Ectodermal cell (in vitro differentiated cells): Measurements from ENCODE around the gene DACH1.

Source experiments
- H3K27ac ChIP-seq: 2 replicates; pipeline ENCODE4 v1.7.0; 2013; ENCODE audit warnings: mild to moderate bottlenecking, low read depth, low read length; ENCODE audit not compliant: insufficient read depth, poor library complexity, severe bottlenecking
- H3K27me3 ChIP-seq: 2 replicates; pipeline ENCODE4 v1.7.0; 2013; ENCODE audit warnings: mild to moderate bottlenecking, low read length; ENCODE audit not compliant: insufficient read depth, control insufficient read depth, poor library complexity, severe bottlenecking
- H3K36me3 ChIP-seq: one replicate; pipeline ENCODE4 v1.7.0; 2013; ENCODE audit warnings: low read length; ENCODE audit not compliant: control insufficient read depth, insufficient read depth
- H3K4me1 ChIP-seq: one replicate; pipeline ENCODE4 v1.7.0; 2013; ENCODE audit warnings: low read length; ENCODE audit not compliant: control insufficient read depth, insufficient read depth
- H3K4me3 ChIP-seq: 2 replicates; pipeline ENCODE4 v1.7.0; 2013; ENCODE audit warnings: low read depth, low read length, control low read depth; ENCODE audit not compliant: insufficient read depth
- H3K9me3 ChIP-seq: 2 replicates; pipeline ENCODE4 v1.7.0; 2013; ENCODE audit warnings: mild to moderate bottlenecking, low read length, moderate library complexity; ENCODE audit not compliant: control insufficient read depth
- WGBS, 2 experiments: methylation state at CpG; one replicate each; pipeline ENCODE4 v1.1.7; 2013; ENCODE audit warnings: missing lambda C conversion rate in 2 of 2; 5-methylcytosine and 5-hydroxymethylcytosine counted together

Gene DACH1

GRCh38 chr13:71522941-71523526, 344.0 kb downstream of the DACH1 start:
- H3K4me1 ChIP-seq = no peaks in the 10 kb centered on the region
- H3K27ac ChIP-seq = no peak overlapping the region
- no peak overlapping the region for H3K4me3 ChIP-seq
- H3K36me3 ChIP-seq = no peaks in the 10 kb centered on the region
- 92 to 95% methylated on average over 4 of the region's 4 CpGs for WGBS, 2 experiments
- no peaks in the 10 kb centered on the region for H3K9me3 ChIP-seq
- H3K27me3 ChIP-seq = no peaks in the 10 kb centered on the region

- H3K27ac ChIP-seq = no peak overlapping the region
- H3K27me3 ChIP-seq = no peaks in the 10 kb centered on the region
- no peak overlapping the region for H3K4me3 ChIP-seq
- WGBS, 2 experiments = 100% methylated on average over 1 of the region's 2 CpGs; no CpG with 5 or more reads in 1 of the 2 experiments
- no peaks in the 10 kb centered on the region for H3K4me1 ChIP-seq
- no peaks in the 10 kb centered on the region for H3K9me3 ChIP-seq
- no peaks in the 10 kb centered on the region for H3K36me3 ChIP-seq
Observed at GRCh38 chr13:71517004-71517403, 350.0 kb downstream of the DACH1 start.

GRCh38 chr13:71516521-71516920, 350.5 kb downstream of the DACH1 start:
- Histone ChIP-seq H3K27me3 (no peaks in the 10 kb centered on the region), H3K9me3 (no peaks in the 10 kb centered on the region), H3K4me1 (no peaks in the 10 kb centered on the region), H3K36me3 (no peaks in the 10 kb centered on the region), H3K4me3 (no peak overlapping the region), H3K27ac (no peak overlapping the region)
- WGBS, 2 experiments = 89% methylated on average over 3 of the region's 3 CpGs; no CpG with 5 or more reads in 1 of the 2 experiments

GRCh38 chr13:71515744-71516038, 351.3 kb downstream of the DACH1 start:
- Histone ChIP-seq H3K36me3 (no peaks in the 10 kb centered on the region), H3K9me3 (no peaks in the 10 kb centered on the region), H3K4me1 (no peaks in the 10 kb centered on the region), H3K4me3 (no peak overlapping the region), H3K27ac (no peak overlapping the region), H3K27me3 (no peaks in the 10 kb centered on the region)
- 62 to 89% methylated on average over 3 to 4 of the region's 4 CpGs for whole genome bisulfite sequencing, 2 experiments

GRCh38 chr13:71514900-71515743, 351.9 kb downstream of the DACH1 start:
- no peaks in the 10 kb centered on the region for H3K4me1 ChIP-seq
- H3K36me3 ChIP-seq = no peaks in the 10 kb centered on the region
- 90% methylated on average over 1 of the region's 3 CpGs; no CpG with 5 or more reads in 1 of the 2 experiments for WGBS, 2 experiments
- H3K4me3 ChIP-seq = no peak overlapping the region
- no peaks in the 10 kb centered on the region for H3K9me3 ChIP-seq
- H3K27me3 ChIP-seq = no peaks in the 10 kb centered on the region
- H3K27ac ChIP-seq = no peak overlapping the region

GRCh38 chr13:71513411-71514033, 353.5 kb downstream of the DACH1 start:
- Histone ChIP-seq H3K9me3 (no peaks in the 10 kb centered on the region), H3K4me3 (no peak overlapping the region), H3K27me3 (no peaks in the 10 kb centered on the region), H3K27ac (no peak overlapping the region), H3K4me1 (no peaks in the 10 kb centered on the region), H3K36me3 (no peaks in the 10 kb centered on the region)

- Histone ChIP-seq H3K27ac (no peak overlapping the region), H3K36me3 (no peaks in the 10 kb centered on the region), H3K27me3 (no peaks in the 10 kb centered on the region), H3K9me3 (no peaks in the 10 kb centered on the region), H3K4me3 (no peak overlapping the region), H3K4me1 (no peaks in the 10 kb centered on the region)
- 83% methylated on average over 2 of the region's 3 CpGs; no CpG with 5 or more reads in 1 of the 2 experiments for WGBS, 2 experiments
Observed at GRCh38 chr13:71503781-71504180, 363.2 kb downstream of the DACH1 start.

- 86 to 91% methylated on average over 2 to 3 of the region's 4 CpGs for WGBS, 2 experiments
- H3K36me3 ChIP-seq = no peaks in the 10 kb centered on the region
- no peak overlapping the region for H3K27ac ChIP-seq
- H3K4me1 ChIP-seq = no peaks in the 10 kb centered on the region
- no peak overlapping the region for H3K4me3 ChIP-seq
- H3K9me3 ChIP-seq = no peaks in the 10 kb centered on the region
- H3K27me3 ChIP-seq = no peaks in the 10 kb centered on the region
Observed at GRCh38 chr13:71499944-71500514, 367.0 kb downstream of the DACH1 start.

- H3K9me3 ChIP-seq = no peaks in the 10 kb centered on the region
- H3K4me3 ChIP-seq = no peak overlapping the region
- no peaks in the 10 kb centered on the region for H3K36me3 ChIP-seq
- no peak overlapping the region for H3K27ac ChIP-seq
- H3K27me3 ChIP-seq = no peaks in the 10 kb centered on the region
- no peaks in the 10 kb centered on the region for H3K4me1 ChIP-seq
- WGBS, 2 experiments = 85 to 94% methylated on average over 1 to 2 of the region's 2 CpGs
Observed at GRCh38 chr13:71499235-71499634, 367.8 kb downstream of the DACH1 start.

GRCh38 chr13:71493189-71493588, 373.8 kb downstream of the DACH1 start:
- Histone ChIP-seq H3K9me3 (no peaks in the 10 kb centered on the region), H3K27me3 (no peaks in the 10 kb centered on the region), H3K36me3 (no peaks in the 10 kb centered on the region), H3K4me3 (no peak overlapping the region), H3K27ac (no peak overlapping the region), H3K4me1 (no peaks in the 10 kb centered on the region)
- 80 to 89% methylated on average over 2 of the region's 2 CpGs for WGBS, 2 experiments
